Spleen (tissue), 7 donors: ENCODE data around the gene CEP63.

Source experiments
- CTCF ChIP-seq, 11 experiments: fragments of 200-600 bp in 7 of 11; fragments of 450-650 bp in 4 of 11; sonication (generic) in 4 of 11; IDR thresholded peaks in 8 of 11; conservative IDR thresholded peaks in 3 of 11; 1 replicate in 7 of 11; 2 replicates in 4 of 11; pipeline versions ENCODE4 v1.4.0 to v1.8.0; 2016 to 2021; ENCODE audit warnings: antibody characterized with exemption in 11 of 11, inconsistent platforms in 4 of 11, mild to moderate bottlenecking in 1 of 11
- POLR2A ChIP-seq, 3 donors: fragments of 450-650 bp; IDR thresholded peaks; one replicate each; pipeline ENCODE4 v1.5.1; 2017; ENCODE audit warnings: antibody characterized with exemption in 3 of 3, mild to moderate bottlenecking in 1 of 3
- donor health status: DM: no; HTN: no; CAD: no; lungs with moderate emphysema.
- donor health status: DM: no; HTN: no; CAD: no.
- donor health status: DM: no; HTN: no; CAD: no.

- TF ChIP-seq CTCF (IDR thresholded peaks at IDR 0.05 in 8 of 11, conservative IDR thresholded peaks at IDR 0.05 in 3 of 11) (no peak), POLR2A (IDR thresholded peaks at IDR 0.05) (no peak)
Measured at GRCh38 chr3:134576426-134576825, 90.6 kb downstream of the CEP63 start.
